ENCODE measurements around the gene CDKN1C. TPM values are rescaled to one million over a fixed set of nuclear protein-coding genes. Genes with fewer than 3 reads are reported as not detected.

The CDKN1C gene
- total and polyA plus RNA-seq, 4 donors = 2.6 to 10.2 (median 3.5) TPM

- H3K27me3 ChIP-seq (ENCODE audit: control insufficient read depth in 4 of 4, insufficient read depth in 4 of 4, low read length in 3 of 4) = no peaks in the 10 kb centered on the region
- no peak overlapping the region for H3K4me3 ChIP-seq (ENCODE audit: low read depth in 1 of 3, low read length in 3 of 3)
- no peaks in the 10 kb centered on the region for H3K36me3 ChIP-seq (ENCODE audit: control insufficient read depth in 4 of 4, insufficient read depth in 3 of 4, low read depth in 1 of 4, low read length in 3 of 4)
- DNase-seq (ENCODE audit: low spot score) = no peak
- no peak overlapping the region for H3K27ac ChIP-seq (ENCODE audit: low read depth in 1 of 2, low read length in 2 of 2)
- TF ChIP-seq GABPA (IDR thresholded peaks at IDR 0.05 in 1 of 2, conservative IDR thresholded peaks at IDR 0.05 in 1 of 2) (no peak), TAF1 (conservative IDR thresholded peaks at IDR 0.05) (no peak), REST (IDR thresholded peaks at IDR 0.05) (no peak)
- no peaks in the 10 kb centered on the region for H3K9me3 ChIP-seq (ENCODE audit: control insufficient read depth in 4 of 4, low read length in 3 of 4)
- 78% methylated on average over 11 of the region's 11 CpGs for WGBS
- no peak overlapping the region for H3K9ac ChIP-seq (ENCODE audit: low read depth in 1 of 2, low read length in 2 of 2)
- H3K4me1 ChIP-seq (ENCODE audit: control insufficient read depth in 4 of 4, insufficient read depth in 4 of 4, low read length in 3 of 4) = peaks cover 12 to 28% (median 21%) of the 10 kb centered on the region in 4 donors
These were observed 2.1 kb upstream of the CDKN1C start for GRCh38 chr11:2887515-2888195.

- Histone ChIP-seq H3K4me1 (ENCODE audit: control insufficient read depth in 4 of 4, insufficient read depth in 4 of 4, low read length in 3 of 4) (peaks cover 8 to 22% (median 16%) of the 10 kb centered on the region in 4 donors), H3K27ac (ENCODE audit: low read depth in 1 of 2, low read length in 2 of 2) (no peak overlapping the region), H3K36me3 (ENCODE audit: control insufficient read depth in 4 of 4, insufficient read depth in 3 of 4, low read depth in 1 of 4, low read length in 3 of 4) (no peaks in the 10 kb centered on the region), H3K4me3 (ENCODE audit: low read depth in 1 of 3, low read length in 3 of 3) (no peak overlapping the region), H3K27me3 (ENCODE audit: control insufficient read depth in 4 of 4, insufficient read depth in 4 of 4, low read length in 3 of 4) (no peaks in the 10 kb centered on the region), H3K9ac (ENCODE audit: low read depth in 1 of 2, low read length in 2 of 2) (no peak overlapping the region), H3K9me3 (ENCODE audit: control insufficient read depth in 4 of 4, low read length in 3 of 4) (no peaks in the 10 kb centered on the region)
- TF ChIP-seq GABPA (IDR thresholded peaks at IDR 0.05 in 1 of 2, conservative IDR thresholded peaks at IDR 0.05 in 1 of 2) (no peak), NR2F2 (IDR thresholded peaks at IDR 0.05) (no peak), RXRA (IDR thresholded peaks at IDR 0.05) (no peak), HNF4A (conservative IDR thresholded peaks at IDR 0.05) (no peak), HNF4G (IDR thresholded peaks at IDR 0.05) (no peak)
- 80% methylated on average over 5 of the region's 5 CpGs for WGBS
- DNase-seq (ENCODE audit: low spot score) = no peak
These were observed 1.4 kb upstream of the CDKN1C start for GRCh38 chr11:2886936-2887335.

- 23% methylated on average over 49 of the region's 49 CpGs for WGBS
These were observed 768 bp upstream of the CDKN1C start for GRCh38 chr11:2886191-2886894.

More at GRCh38 chr11:2886191-2886894, 768 bp upstream of the CDKN1C start:
- H3K36me3 ChIP-seq (ENCODE audit: control insufficient read depth in 4 of 4, insufficient read depth in 3 of 4, low read depth in 1 of 4, low read length in 3 of 4) = no peaks in the 10 kb centered on the region
- H3K9me3 ChIP-seq (ENCODE audit: control insufficient read depth in 4 of 4, low read length in 3 of 4) = no peaks in the 10 kb centered on the region
- H3K4me1 ChIP-seq (ENCODE audit: control insufficient read depth in 4 of 4, insufficient read depth in 4 of 4, low read length in 3 of 4) = peaks cover 3 to 16% (median 12%) of the 10 kb centered on the region in 4 donors
- TF ChIP-seq FOXA2 (IDR thresholded peaks at IDR 0.05) = no peak
- TF ChIP-seq GABPA (IDR thresholded peaks at IDR 0.05 in 1 of 2, conservative IDR thresholded peaks at IDR 0.05 in 1 of 2) = no peak
- no peak for TF ChIP-seq TAF1 (conservative IDR thresholded peaks at IDR 0.05)
- no peak for TF ChIP-seq NR2F2 (IDR thresholded peaks at IDR 0.05)
- TF ChIP-seq EGR1 (IDR thresholded peaks at IDR 0.05; ENCODE audit: low read depth in 2 of 2) = no peak
- no peak for TF ChIP-seq ZBTB33 (IDR thresholded peaks at IDR 0.05)
- TF ChIP-seq HNF4G (IDR thresholded peaks at IDR 0.05) = no peak
- TF ChIP-seq RXRA (IDR thresholded peaks at IDR 0.05) = no peak
- peak; percentile 55 for DNase-seq (ENCODE audit: low spot score)
- H3K27ac ChIP-seq (ENCODE audit: low read depth in 1 of 2, low read length in 2 of 2) = no peak overlapping the region
- no peaks in the 10 kb centered on the region for H3K27me3 ChIP-seq (ENCODE audit: control insufficient read depth in 4 of 4, insufficient read depth in 4 of 4, low read length in 3 of 4)
- no peak overlapping the region for H3K9ac ChIP-seq (ENCODE audit: low read depth in 1 of 2, low read length in 2 of 2)
- H3K4me3 ChIP-seq (ENCODE audit: low read depth in 1 of 3, low read length in 3 of 3) = peak overlapping the region in 1 of 3 donors; percentile 52

Data from liver (tissue), 9 donors.